ENCODE results near the gene ARL16. TPM values are rescaled to one million over a fixed set of nuclear protein-coding genes. Genes with fewer than 3 reads are reported as not detected.

Gene ARL16
- total and polyA plus RNA-seq, 2 of the 8 experiments (the other 6 are each of a cell fraction or from before 2014, with no cell fraction given) = 37.0 to 60.8 TPM

DNA sequence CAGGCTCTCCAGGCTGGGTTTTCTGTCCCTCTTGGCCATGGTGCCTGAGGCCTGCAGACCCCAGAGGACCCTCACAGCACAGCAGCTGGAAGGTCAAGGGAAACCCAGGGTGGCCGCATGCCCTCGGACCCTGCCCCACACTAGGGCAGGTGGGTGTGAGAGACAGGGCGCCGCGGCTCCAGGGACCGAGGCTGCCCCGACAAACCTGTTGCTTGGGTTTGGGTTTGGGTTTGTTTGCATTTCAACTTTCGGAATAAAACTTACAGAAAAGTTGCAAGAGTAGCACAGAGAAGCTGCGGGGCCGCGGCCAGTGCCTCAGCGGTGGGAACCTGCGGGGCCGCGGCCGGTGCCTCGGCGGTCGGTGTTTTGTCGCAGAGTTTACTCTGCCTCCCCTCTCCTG lies 8.0 kb upstream of the ARL16 start:
- ChIA-PET CTCF (ENCODE audit: partially characterized antibody) (interaction anchor here (1.3 to 1.4 kb wide), 2 partner anchors 10 to 16 kb away, joined by 4 to 5 read pairs; no protein-coding TSS in a partner anchor), POLR2A (ENCODE audit: partially characterized antibody) (interaction anchor here (1.0 to 28.4 kb wide), 3 partner anchors 9 to 18 kb away, joined by 3 to 436 read pairs (median 100); partner anchors contain the start of genes ARL16, HGS, MRPL12 and SLC25A10)
- H3K36me3 ChIP-seq (ENCODE audit: control insufficient read depth in 2 of 4, insufficient read depth in 4 of 4, low read length in 3 of 4) = peaks cover 2 to 66% (median 31%) of the 10 kb centered on the region in 4 experiments; a peak in 6 of 8 replicates
- H2BK12ac ChIP-seq (ENCODE audit: low read depth, low read length) = no peak overlapping the region
- H2BK20ac ChIP-seq (ENCODE audit: low read length) = no peak overlapping the region
- H2BK15ac ChIP-seq (ENCODE audit: low read length) = no peak overlapping the region
- H2AK5ac ChIP-seq (ENCODE audit: low read depth, low read length) = no peak overlapping the region
- H3K79me2 ChIP-seq (ENCODE audit: control insufficient read depth in 1 of 2, insufficient read depth in 2 of 2, low read length in 2 of 2) = no peaks in the 10 kb centered on the region
- H4K5ac ChIP-seq (ENCODE audit: insufficient read length, low read depth, low read length) = no peak overlapping the region
- H3K23me2 ChIP-seq (ENCODE audit: low read depth, low read length) = no peaks in the 10 kb centered on the region
- H3K23ac ChIP-seq (ENCODE audit: insufficient read length) = no peak overlapping the region
- no peak overlapping the region for H3K56ac ChIP-seq (replicated peaks; ENCODE audit: insufficient read length, low read depth, low read length)
- H3K4me1 ChIP-seq (replicated peaks in 1 of 4; ENCODE audit: control insufficient read depth in 3 of 4, insufficient read depth in 4 of 4, low read length in 3 of 4) = no peaks in the 10 kb centered on the region
- 97% methylated on average over 19 of the region's 20 CpGs; no CpG with 5 or more reads in 1 of the 2 experiments for WGBS, 2 experiments (ENCODE audit: extremely low coverage in 1 of 2, insufficient coverage in 1 of 2, insufficient read length in 1 of 2, insufficient replicate concordance in 2 of 2, low coverage in 1 of 2, low lambda C conversion rate in 2 of 2, missing lambda C conversion rate in 1 of 2)
- H3K4me3 ChIP-seq (ENCODE audit: extremely low read depth in 1 of 4, insufficient read depth in 2 of 4, low read depth in 3 of 4, low read length in 4 of 4) = no peak overlapping the region
- no peak overlapping the region for H3K14ac ChIP-seq (ENCODE audit: insufficient read length)
- no peak overlapping the region for H3K27ac ChIP-seq (ENCODE audit: low read depth, low read length)
- no peaks in the 10 kb centered on the region for H3K27me3 ChIP-seq (replicated peaks in 1 of 4; ENCODE audit: control insufficient read depth in 3 of 4, extremely low read depth in 1 of 4, insufficient read depth in 3 of 4, low read length in 3 of 4)
- H3K18ac ChIP-seq (ENCODE audit: extremely low read depth, low read length) = no peak overlapping the region
- no peak overlapping the region for H3K4me2 ChIP-seq (ENCODE audit: insufficient read depth in 1 of 2, low read depth in 2 of 2, low read length in 2 of 2)
- no peak overlapping the region for H4K8ac ChIP-seq (ENCODE audit: extremely low read depth, insufficient read depth, low read length)
- FAIRE-seq (no peak), DNase-seq (ENCODE audit: low read depth in 1 of 2, low spot score in 2 of 2) (no peak)
- H2AFZ ChIP-seq (ENCODE audit: low read length) = no peak overlapping the region
- no peaks in the 10 kb centered on the region for H3K9me3 ChIP-seq (ENCODE audit: insufficient read depth in 2 of 2, low read depth in 1 of 2, low read length in 1 of 2)
- no peak overlapping the region for H2BK5ac ChIP-seq (ENCODE audit: low read depth, low read length)
- TF ChIP-seq PHF8 (conservative IDR thresholded peaks at IDR 0.05; ENCODE audit: low read depth, low read length) (no peak), TCF12 (IDR thresholded peaks at IDR 0.05; ENCODE audit: low read depth, low read length) (no peak), KDM5A (IDR thresholded peaks at IDR 0.05; ENCODE audit: low read length) (no peak), BRCA1 (IDR thresholded peaks at IDR 0.05; ENCODE audit: low read depth, low read length) (no peak)
- H3K4ac ChIP-seq (replicated peaks; ENCODE audit: insufficient read length, low read depth, low read length) = no peak overlapping the region
- peaks cover 2% of the 10 kb centered on the region; the same call in 1 of the 2 replicates for H3K79me1 ChIP-seq (ENCODE audit: low read depth, low read length)
- H3K9ac ChIP-seq (replicated peaks in 1 of 4; ENCODE audit: extremely low read depth in 1 of 4, low read depth in 3 of 4, low read length in 3 of 4) = no peak overlapping the region
- no peak overlapping the region for H2BK120ac ChIP-seq (replicated peaks; ENCODE audit: low read depth, low read length)
- H4K91ac ChIP-seq (replicated peaks; ENCODE audit: insufficient read length, low read length) = no peak overlapping the region
- H4K20me1 ChIP-seq (replicated peaks in 1 of 2; ENCODE audit: control insufficient read depth in 1 of 2, insufficient read depth in 2 of 2, low read length in 2 of 2) = peaks cover 3 to 18% of the 10 kb centered on the region in 2 experiments
